Head of caudate nucleus (tissue), 42 donors: ENCODE results near the gene CLIC3.

Experiments
- DNase-seq, 42 donors: peaks; one replicate each; pipeline versions ENCODE4 v3.0.0 to v3.0.0-alpha.2; 2020 to 2021; ENCODE audit warnings: mixed read lengths in 7 of 42
- intact Hi-C: fragments of 100-400 bp; cut with DNase I; formaldehyde crosslinking; loops from one replicate; pipeline ENCODE4 v1.15.0; 2022

CLIC3 gene

GRCh38 chr9:136950656-136951276 is 45.6 kb downstream of the CLIC3 start:
- peak in 2 of 42 donors; percentile 21 to 29 for DNase-seq
- intact Hi-C loops, result loop anchor here (5.0 kb wide), 2 partner anchors 87 to 158 kb away; partner anchors contain the start of gene TMEM141

- DNase-seq, result peak; percentile 95 to 100 (median 99)
- intact Hi-C loops, result loop anchor here (5.0 to 10.0 kb wide), 3 partner anchors 65 to 158 kb away; partner anchors contain the start of genes TMEM141 and TRAF2
Measured at GRCh38 chr9:136949817-136950655, 46.3 kb downstream of the CLIC3 start.

- intact Hi-C loops, result loop anchor here (10.0 kb wide), 1 partner anchor 65 kb away; the partner anchor contains the start of gene TRAF2
- no peak for DNase-seq
Measured at GRCh38 chr9:136949239-136949816, 47.0 kb downstream of the CLIC3 start.

GRCh38 chr9:136947955-136948510 is 48.3 kb downstream of the CLIC3 start:
- peak; percentile 54 to 93 (median 82) for DNase-seq
- intact Hi-C loops, result loop anchor here (10.0 kb wide), 1 partner anchor 63 kb away; the partner anchor contains the start of gene TRAF2

GRCh38 chr9:136947028-136947891 is 49.1 kb downstream of the CLIC3 start:
- intact Hi-C loops, result loop anchor here (10.0 kb wide), 1 partner anchor 62 kb away; the partner anchor contains the start of gene TRAF2

GRCh38 chr9:136946228-136947027 is 49.9 kb downstream of the CLIC3 start:
- intact Hi-C loops, result loop anchor here (10.0 kb wide), 1 partner anchor 62 kb away; the partner anchor contains the start of gene TRAF2
- DNase-seq, result no peak

More at GRCh38 chr9:136947028-136947891, 49.1 kb downstream of the CLIC3 start:
- peak in 25 of 42 donors; percentile 32 to 77 (median 55) for DNase-seq

GRCh38 chr9:136945333-136946227 is 50.8 kb downstream of the CLIC3 start:
- no peak for DNase-seq
- intact Hi-C loops, result loop anchor here (10.0 kb wide), 1 partner anchor 61 kb away; the partner anchor contains the start of gene TRAF2
